ENCODE data around the gene MKI67. TPM values are rescaled to one million over a fixed set of nuclear protein-coding genes. Genes with fewer than 3 reads are reported as not detected.

MKI67 gene
- total RNA-seq, 1 donor from 2014 or later = 2.1 TPM

GRCh38 chr10:128161031-128161430 lies 34.8 kb upstream of the MKI67 start:
- no peaks in the 10 kb centered on the region for H3K27me3 ChIP-seq
- no peak for DNase-seq
- TF ChIP-seq CTCF (IDR thresholded peaks at IDR 0.05) = no peak
- no peak overlapping the region for H3K4me3 ChIP-seq
- H3K27ac ChIP-seq = no peak overlapping the region
- ATAC-seq = peak; percentile 68
- intact Hi-C loops (cut with DNase I) = no loop called here
- H3K9me3 ChIP-seq = no peaks in the 10 kb centered on the region
- no peaks in the 10 kb centered on the region for H3K36me3 ChIP-seq
- H3K4me1 ChIP-seq = no peaks in the 10 kb centered on the region

- Histone ChIP-seq H3K4me3 (no peak overlapping the region), H3K36me3 (no peaks in the 10 kb centered on the region), H3K4me1 (no peaks in the 10 kb centered on the region), H3K27me3 (peaks cover 5% of the 10 kb centered on the region), H3K9me3 (no peaks in the 10 kb centered on the region), H3K27ac (no peak overlapping the region)
- intact Hi-C loops (cut with DNase I) = no loop called here
- no peak for DNase-seq
- ATAC-seq = no peak
- TF ChIP-seq CTCF (IDR thresholded peaks at IDR 0.05) = no peak
Observed at GRCh38 chr10:128160297-128160711, 34.1 kb upstream of the MKI67 start.

- Histone ChIP-seq H3K4me1 (no peaks in the 10 kb centered on the region), H3K4me3 (no peak overlapping the region), H3K9me3 (no peaks in the 10 kb centered on the region), H3K27ac (no peak overlapping the region), H3K36me3 (no peaks in the 10 kb centered on the region), H3K27me3 (peaks cover 14% of the 10 kb centered on the region)
- no peak for TF ChIP-seq CTCF (IDR thresholded peaks at IDR 0.05)
- no peak for ATAC-seq
- no peak for DNase-seq
- intact Hi-C loops (cut with DNase I) = no loop called here
Observed at GRCh38 chr10:128158021-128158795, 32.0 kb upstream of the MKI67 start.

GRCh38 chr10:128156999-128157755 lies 31.0 kb upstream of the MKI67 start:
- Histone ChIP-seq H3K4me1 (no peaks in the 10 kb centered on the region), H3K27me3 (peaks cover 19% of the 10 kb centered on the region), H3K9me3 (no peaks in the 10 kb centered on the region), H3K27ac (no peak overlapping the region), H3K36me3 (no peaks in the 10 kb centered on the region), H3K4me3 (no peak overlapping the region)
- no peak for ATAC-seq
- intact Hi-C loops (cut with DNase I) = no loop called here
- no peak for DNase-seq
- no peak for TF ChIP-seq CTCF (IDR thresholded peaks at IDR 0.05)

- Histone ChIP-seq H3K36me3 (no peaks in the 10 kb centered on the region), H3K27me3 (peaks cover 19% of the 10 kb centered on the region), H3K9me3 (no peaks in the 10 kb centered on the region), H3K4me1 (peaks cover 4% of the 10 kb centered on the region), H3K4me3 (no peak overlapping the region), H3K27ac (no peak overlapping the region)
- intact Hi-C loops (cut with DNase I) = no loop called here
- ATAC-seq (no peak), DNase-seq (no peak)
- no peak for TF ChIP-seq CTCF (IDR thresholded peaks at IDR 0.05)
Observed at GRCh38 chr10:128152741-128153580, 26.7 kb upstream of the MKI67 start.
